ENCODE results near the gene OR6P1.

GRCh38 chr1:158520955-158521665, 49.3 kb downstream of the OR6P1 start:
- TF ChIP-seq MAX (CRISPR knock-in tag; IDR thresholded peaks at IDR 0.05), result no peak
- TF ChIP-seq USF2 (CRISPR knock-in tag; IDR thresholded peaks at IDR 0.05), result no peak
- no peak for TF ChIP-seq ATF3 (CRISPR knock-in tag; conservative IDR thresholded peaks at IDR 0.05)
- no peak for TF ChIP-seq ZNF512 (CRISPR knock-in tag; IDR thresholded peaks at IDR 0.05; ENCODE audit: borderline replicate concordance)
- TF ChIP-seq CTCF (IDR thresholded peaks at IDR 0.05), result no peak
- no peak for TF ChIP-seq JAZF1 (CRISPR knock-in tag; IDR thresholded peaks at IDR 0.05)
- no peak for TF ChIP-seq GABPB1 (CRISPR knock-in tag; IDR thresholded peaks at IDR 0.05)
- no peak for TF ChIP-seq SP1 (CRISPR knock-in tag; conservative IDR thresholded peaks at IDR 0.05)
- no peak for TF ChIP-seq CREB1 (CRISPR knock-in tag; IDR thresholded peaks at IDR 0.05)
- TF ChIP-seq NR2C2 (CRISPR knock-in tag; IDR thresholded peaks at IDR 0.05), result no peak

Measured in WTC11 (cell line).